GM23338 (cell line): ENCODE measurements around the gene CPXM2.

Experiments
- CREB1 ChIP-seq: fragments of 250-450 bp; sonication (Bioruptor Pico); IDR thresholded peaks from 2 replicates; pipeline ENCODE4 v1.5.0; 2020; ENCODE audit warnings: low read depth, mild to moderate bottlenecking, moderate library complexity
- CTCF ChIP-seq, 2 experiments: fragments of 200-600 bp in 1 of 2; sonication (generic) in 1 of 2; conservative IDR thresholded peaks; 2 replicates each; pipeline versions ENCODE4 v1.5.1 to v1.6.1; 2016 to 2017; ENCODE audit warnings: antibody characterized with exemption in 2 of 2, low read depth in 2 of 2, mild to moderate bottlenecking in 2 of 2, moderate library complexity in 1 of 2
- ETS1 ChIP-seq: IDR thresholded peaks from 2 replicates; pipeline ENCODE4 v1.6.1; 2016; ENCODE audit warnings: antibody characterized with exemption
- EZH2 ChIP-seq: fragments of 200-600 bp; sonication (generic); IDR thresholded peaks from one replicate; pipeline ENCODE4 v1.8.0; 2017; ENCODE audit warnings: antibody characterized with exemption, mild to moderate bottlenecking, low read depth; ENCODE audit not compliant: unreplicated experiment
- EZH2phosphoT487 ChIP-seq: fragments of 200-600 bp; sonication (generic); IDR thresholded peaks from one replicate; pipeline ENCODE4 v1.8.1; 2018; ENCODE audit warnings: antibody characterized with exemption; ENCODE audit not compliant: unreplicated experiment
- JUNB ChIP-seq: IDR thresholded peaks from one replicate; pipeline ENCODE4 v1.6.1; 2016; ENCODE audit warnings: antibody characterized with exemption; ENCODE audit not compliant: unreplicated experiment
- NANOG ChIP-seq: IDR thresholded peaks from 2 replicates; pipeline ENCODE4 v1.6.1; 2016; ENCODE audit warnings: antibody characterized with exemption, borderline replicate concordance
- POLR2AphosphoS5 ChIP-seq: IDR thresholded peaks from 2 replicates; pipeline ENCODE4 v1.6.1; 2016; ENCODE audit warnings: antibody characterized with exemption, low read depth
- REST ChIP-seq: IDR thresholded peaks from one replicate; pipeline ENCODE4 v1.6.1; 2018; ENCODE audit warnings: antibody characterized with exemption; ENCODE audit not compliant: unreplicated experiment
- STAT1 ChIP-seq: IDR thresholded peaks from one replicate; pipeline ENCODE4 v1.6.1; 2016; ENCODE audit warnings: antibody characterized with exemption; ENCODE audit not compliant: unreplicated experiment
- ZNF462 ChIP-seq: fragments of 250-450 bp; sonication (Bioruptor Pico); IDR thresholded peaks from 2 replicates; pipeline ENCODE4 v1.5.0; 2020; ENCODE audit warnings: mild to moderate bottlenecking, moderate library complexity

GRCh38 chr10:123703195-123703790 is 188.3 kb downstream of the CPXM2 start:
- TF ChIP-seq EZH2 (no peak), POLR2AphosphoS5 (no peak), CTCF (conservative IDR thresholded peaks at IDR 0.05; ENCODE audit: low read depth in 2 of 2) (peak in 1 of 2 experiments; percentile 17; a peak in 1 of 4 replicates), REST (no peak), JUNB (no peak), EZH2phosphoT487 (no peak), CREB1 (CRISPR knock-in tag) (no peak), ZNF462 (CRISPR knock-in tag) (no peak), ETS1 (no peak), NANOG (no peak), STAT1 (no peak)
